ENCODE data around the gene HRG.

DNA sequence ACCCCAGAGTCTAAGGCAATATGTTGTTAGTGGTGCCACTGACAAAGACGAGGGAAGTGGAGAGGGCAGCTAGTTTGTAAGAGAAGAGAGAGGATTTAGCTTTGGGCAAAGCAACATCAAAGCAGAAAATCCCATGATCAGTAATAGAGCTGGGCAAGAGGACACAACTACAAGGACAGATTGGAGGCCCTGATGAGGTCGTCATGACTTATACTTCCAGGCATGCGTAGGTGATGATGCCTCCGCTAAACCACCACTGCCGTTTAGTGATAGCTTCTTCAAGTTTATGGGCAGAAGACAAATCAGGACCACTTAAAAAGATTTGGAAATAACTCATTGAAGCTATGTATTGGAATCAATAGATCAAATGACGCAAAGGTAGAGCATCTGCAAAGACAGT, 2.6 kb downstream of the HRG start:
- no peak for TF ChIP-seq EP300 (conservative IDR thresholded peaks at IDR 0.05; ENCODE audit: poor library complexity, severe bottlenecking)
- TF ChIP-seq RAD21 (conservative IDR thresholded peaks at IDR 0.05) = no peak
- TF ChIP-seq, protein P1, sequence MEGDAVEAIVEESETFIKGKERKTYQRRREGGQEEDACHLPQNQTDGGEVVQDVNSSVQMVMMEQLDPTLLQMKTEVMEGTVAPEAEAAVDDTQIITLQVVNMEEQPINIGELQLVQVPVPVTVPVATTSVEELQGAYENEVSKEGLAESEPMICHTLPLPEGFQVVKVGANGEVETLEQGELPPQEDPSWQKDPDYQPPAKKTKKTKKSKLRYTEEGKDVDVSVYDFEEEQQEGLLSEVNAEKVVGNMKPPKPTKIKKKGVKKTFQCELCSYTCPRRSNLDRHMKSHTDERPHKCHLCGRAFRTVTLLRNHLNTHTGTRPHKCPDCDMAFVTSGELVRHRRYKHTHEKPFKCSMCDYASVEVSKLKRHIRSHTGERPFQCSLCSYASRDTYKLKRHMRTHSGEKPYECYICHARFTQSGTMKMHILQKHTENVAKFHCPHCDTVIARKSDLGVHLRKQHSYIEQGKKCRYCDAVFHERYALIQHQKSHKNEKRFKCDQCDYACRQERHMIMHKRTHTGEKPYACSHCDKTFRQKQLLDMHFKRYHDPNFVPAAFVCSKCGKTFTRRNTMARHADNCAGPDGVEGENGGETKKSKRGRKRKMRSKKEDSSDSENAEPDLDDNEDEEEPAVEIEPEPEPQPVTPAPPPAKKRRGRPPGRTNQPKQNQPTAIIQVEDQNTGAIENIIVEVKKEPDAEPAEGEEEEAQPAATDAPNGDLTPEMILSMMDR (IDR thresholded peaks at IDR 0.05; ENCODE audit: poor library complexity, severe bottlenecking) = no peak
- TF ChIP-seq SMC3 (conservative IDR thresholded peaks at IDR 0.05; ENCODE audit: poor library complexity) = no peak
- no peak for TF ChIP-seq POLR2AphosphoS5 (IDR thresholded peaks at IDR 0.05)
